Purkinje cell (primary cell): ENCODE measurements around the gene ENTPD7. TPM values are rescaled to one million over a fixed set of nuclear protein-coding genes. Genes with fewer than 3 reads are reported as not detected.

Experiments used
- polyA plus RNA-seq: library from polyadenylated mRNA; unstranded; fragments of >200 nt; fragmentation: Nextera tagmentation; gene quantifications from 2 replicates; pipeline ENCODE4 v1.2.1, GENCODE V29; 2014

Gene ENTPD7, protein sequence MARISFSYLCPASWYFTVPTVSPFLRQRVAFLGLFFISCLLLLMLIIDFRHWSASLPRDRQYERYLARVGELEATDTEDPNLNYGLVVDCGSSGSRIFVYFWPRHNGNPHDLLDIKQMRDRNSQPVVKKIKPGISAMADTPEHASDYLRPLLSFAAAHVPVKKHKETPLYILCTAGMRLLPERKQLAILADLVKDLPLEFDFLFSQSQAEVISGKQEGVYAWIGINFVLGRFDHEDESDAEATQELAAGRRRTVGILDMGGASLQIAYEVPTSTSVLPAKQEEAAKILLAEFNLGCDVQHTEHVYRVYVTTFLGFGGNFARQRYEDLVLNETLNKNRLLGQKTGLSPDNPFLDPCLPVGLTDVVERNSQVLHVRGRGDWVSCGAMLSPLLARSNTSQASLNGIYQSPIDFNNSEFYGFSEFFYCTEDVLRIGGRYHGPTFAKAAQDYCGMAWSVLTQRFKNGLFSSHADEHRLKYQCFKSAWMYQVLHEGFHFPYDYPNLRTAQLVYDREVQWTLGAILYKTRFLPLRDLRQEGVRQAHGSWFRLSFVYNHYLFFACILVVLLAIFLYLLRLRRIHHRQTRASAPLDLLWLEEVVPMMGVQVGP
- polyA plus RNA-seq, result 0.15 and 0.18 TPM in 2 replicates

DNA sequence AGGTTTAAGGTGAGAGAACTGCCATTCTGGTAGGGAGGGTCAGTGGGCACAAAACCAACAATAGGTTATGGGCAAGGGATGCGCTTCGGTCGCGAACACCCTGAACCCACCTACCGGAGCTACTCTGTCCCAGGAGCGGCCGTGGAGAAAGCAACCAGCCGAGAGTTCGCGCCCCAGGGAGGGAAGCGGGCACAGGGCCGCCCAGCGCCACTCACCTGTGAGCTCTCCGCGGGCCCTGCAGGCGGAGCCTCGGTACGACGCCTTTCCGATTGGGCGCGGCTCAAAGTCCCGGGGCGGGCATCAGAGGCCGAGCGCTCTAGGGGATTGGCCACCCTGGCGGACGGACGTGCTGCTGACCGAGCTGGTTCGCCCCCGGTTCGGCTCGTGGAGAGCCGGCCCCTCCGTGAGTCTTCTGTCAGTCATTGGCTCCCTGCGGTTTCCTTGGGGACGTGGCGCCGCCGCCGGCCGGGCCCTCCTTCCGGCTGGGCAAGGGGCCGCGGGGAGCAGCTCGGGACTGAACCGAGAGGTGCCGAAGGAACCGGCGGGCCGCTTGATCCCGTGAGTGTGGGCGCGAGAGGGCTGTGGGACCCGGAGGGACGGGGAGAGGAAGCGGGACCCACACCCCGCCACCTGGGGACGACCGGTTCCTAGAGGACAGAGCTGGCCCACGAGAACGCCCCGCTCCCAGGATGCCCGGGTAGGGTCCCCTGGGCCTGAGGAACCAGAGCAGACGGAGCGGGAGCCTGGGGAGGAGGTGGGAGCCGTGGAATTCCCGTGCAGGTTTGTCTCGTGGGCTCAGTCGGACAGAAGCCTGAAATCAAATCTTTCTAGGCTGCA, at the start of gene ENTPD7:
Gene ENTPD7, plus strand, starts transcription at position 479 of the 837 bp plus-strand sequence. CDS start 448 bp downstream, outside the sequence.

DNA sequence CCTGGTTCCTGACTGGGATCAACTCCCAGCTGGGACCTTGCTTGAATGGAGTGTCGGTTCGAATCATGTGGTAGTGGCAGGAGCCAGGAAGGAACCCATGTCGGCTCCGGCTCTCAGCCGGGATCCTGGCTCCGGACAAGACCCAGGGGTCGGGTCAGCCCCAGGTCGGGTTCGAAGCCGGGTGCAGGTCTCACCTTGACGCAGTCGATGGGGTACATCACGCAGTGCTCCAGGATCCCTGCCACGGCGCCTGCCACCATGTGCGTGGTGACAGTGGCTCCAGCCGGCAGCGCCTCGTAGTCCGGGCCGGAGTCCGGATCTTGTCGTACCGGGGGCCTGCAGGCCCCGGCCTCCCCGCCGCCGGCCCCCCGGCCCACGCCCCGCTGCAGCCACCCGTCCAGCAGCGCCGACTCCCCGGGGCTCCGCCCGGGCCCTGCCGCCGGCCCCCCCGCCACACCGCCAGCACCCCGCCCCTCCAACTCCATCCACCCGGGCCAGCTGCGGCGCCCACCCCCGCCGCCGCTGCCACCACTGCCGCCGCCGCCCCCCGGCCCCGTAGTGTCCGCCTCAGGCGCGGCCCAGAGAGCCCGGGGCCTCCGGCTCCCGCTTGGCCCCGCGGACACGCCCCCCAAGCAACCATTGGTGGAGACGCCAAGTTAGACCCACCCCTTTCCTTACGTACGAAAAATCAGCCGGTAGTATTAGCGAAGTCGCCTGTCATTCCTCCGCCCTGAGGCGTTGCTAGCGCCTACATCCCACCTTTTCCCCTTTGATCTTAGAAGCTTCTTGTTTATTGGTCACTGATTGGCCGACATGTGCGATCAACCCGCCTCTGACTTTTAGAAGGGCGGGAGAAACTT, 39.2 kb upstream of the ENTPD7 start, which contains the start of gene SLC25A28:
Gene SLC25A28, minus strand, starts transcription at position 589 of the 860 bp plus-strand sequence. Its CDS starts 104 bp downstream, at position 485.

DNA sequence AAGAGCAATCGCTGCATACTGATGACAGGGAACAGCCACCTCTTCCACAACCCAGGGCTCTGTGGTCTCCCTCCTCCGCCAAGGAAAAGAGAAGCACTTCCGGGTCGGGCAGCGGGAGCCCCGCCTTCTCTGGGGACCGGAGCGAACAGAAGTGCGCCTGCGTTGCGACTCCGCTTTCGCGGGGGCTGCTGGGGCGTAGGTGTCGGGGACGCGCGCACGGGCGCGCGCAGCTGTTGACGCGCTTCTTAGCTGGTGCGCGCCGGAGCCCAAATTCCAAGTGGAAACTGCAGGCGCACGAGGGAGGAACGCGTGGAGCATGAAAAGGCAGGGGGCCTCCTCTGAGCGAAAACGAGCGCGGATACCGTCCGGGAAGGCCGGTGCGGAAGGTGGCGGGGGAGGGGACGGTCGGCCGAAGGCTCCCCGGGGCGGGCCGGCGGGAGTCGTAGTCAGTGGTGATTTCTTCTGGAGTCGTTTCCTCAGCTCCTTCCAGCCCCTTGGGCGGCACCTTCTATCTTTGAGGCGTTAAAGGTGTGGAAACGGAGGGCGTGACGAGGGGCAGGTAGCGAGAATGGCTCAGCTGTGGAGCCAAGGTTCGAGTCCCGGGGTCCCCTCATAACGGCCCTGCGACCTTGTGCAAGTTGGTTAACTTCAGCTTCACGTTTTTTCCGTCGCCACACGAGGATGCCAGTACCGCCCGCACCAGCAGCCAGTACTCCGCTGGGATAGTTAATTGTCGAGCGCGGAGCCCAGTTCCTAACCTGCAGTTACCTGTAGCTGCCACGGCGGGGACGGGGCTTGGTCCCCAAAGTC, 72.9 kb downstream of the ENTPD7 start, which contains the start of the genes COX15 and CUTC:
Gene COX15, minus strand, starts transcription at position 95 of the 810 bp plus-strand sequence. Its CDS starts 78 bp downstream, at position 17.
Gene CUTC, plus strand, starts transcription at position 202 of the 810 bp plus-strand sequence. Its CDS starts 115 bp downstream, at position 317.

Other genes with a start within 250 kb of the ENTPD7 start
- 127 and 187 TPM in 2 replicates for gene GOT1, start 228.9 kb upstream of the ENTPD7 start, polyA plus RNA-seq
- not detected in 2 replicates for gene NKX2-3, start 126.6 kb upstream of the ENTPD7 start, polyA plus RNA-seq
- 24.0 and 39.0 TPM in 2 replicates for gene SLC25A28, start 39.1 kb upstream of the ENTPD7 start, polyA plus RNA-seq
- 24.7 and 28.1 TPM in 2 replicates for gene COX15, start 72.6 kb downstream of the ENTPD7 start, polyA plus RNA-seq
- 16.6 and 30.0 TPM in 2 replicates for gene CUTC, start 72.7 kb downstream of the ENTPD7 start, polyA plus RNA-seq
- gene ABCC2, start 123.1 kb downstream of the ENTPD7 start, polyA plus RNA-seq, result 0.31 TPM in 1 of 2 replicates, not detected in the other